ENCODE data around the gene MOB3B. TPM values are rescaled to one million over a fixed set of nuclear protein-coding genes. Genes with fewer than 3 reads are reported as not detected.

MOB3B gene
- total RNA-seq, 1 experiment from 2014 or later = 0.03 TPM

GRCh38 chr9:27276193-27277030 lies 253.2 kb downstream of the MOB3B start:
- ATAC-seq = no peak
- CTCF ChIA-PET = no interaction called here

More at GRCh38 chr9:27276193-27277030, 253.2 kb downstream of the MOB3B start:
- intact Hi-C loops (cut with micrococcal nuclease; ENCODE audit: unreplicated experiment) (loop anchor here (5.0 kb wide), 1 partner anchor 239 kb away; no protein-coding TSS in a partner anchor), in situ Hi-C loops (cut with HindIII; ENCODE audit: low pct_unique_long_range_greater_than_20kb, low sequenced_read_pairs) (no loop called here)
- Histone ChIP-seq H3K4me3 (ENCODE audit: low read depth in 2 of 2, low read length in 2 of 2) (peak overlapping the region in 1 of 2 experiments; percentile 16; a peak in 1 of 4 replicates), H3K4me1 (ENCODE audit: control insufficient read depth, insufficient read depth, low read length) (no peaks in the 10 kb centered on the region), H3K36me3 (ENCODE audit: control insufficient read depth, insufficient read depth, low read length) (no peaks in the 10 kb centered on the region), H3K27ac (ENCODE audit: low read length) (no peak overlapping the region), H3K9me3 (ENCODE audit: control insufficient read depth, insufficient read depth, low read depth, low read length) (no peaks in the 10 kb centered on the region), H3K27me3 (ENCODE audit: control insufficient read depth, insufficient read depth, low read length) (no peaks in the 10 kb centered on the region)
- BruUV-seq (replicated peaks) = no TSS peak
- DNase-seq (ENCODE audit: low read depth, low spot score) = peak; percentile 10
- POLR2A ChIA-PET = no interaction called here
- TF ChIP-seq CTCF (IDR thresholded peaks at IDR 0.05) = peak; percentile 50; the same call in 1 of the 2 replicates
- TF ChIP-seq REST (IDR thresholded peaks at IDR 0.05; ENCODE audit: insufficient read depth in 1 of 2, low read depth in 2 of 2, low read length in 1 of 2) = no peak
- no peak for TF ChIP-seq TCF7L2 (IDR thresholded peaks at IDR 0.05; ENCODE audit: low read depth, low read length)

Other genes with a start within 250 kb of the MOB3B start
- gene EQTN, start 232.7 kb downstream of the MOB3B start, total RNA-seq (2021; ENCODE audit: unreplicated experiment) = not detected
- gene IFNK, start 5.5 kb downstream of the MOB3B start, total RNA-seq (2021; ENCODE audit: unreplicated experiment) = not detected
- 3.6 TPM for gene C9orf72, start 43.7 kb upstream of the MOB3B start, total RNA-seq (2021; ENCODE audit: unreplicated experiment)

Data from Panc1 (cell line).